ENCODE results near the gene FOXRED2.

The FOXRED2 gene

GRCh38 chr22:36510384-36510783, 3.5 kb upstream of the FOXRED2 start:
- H2AFZ ChIP-seq (ENCODE audit: low read depth, low read length), result no peak overlapping the region
- H3K4me3 ChIP-seq (ENCODE audit: low read length), result no peak overlapping the region
- peaks cover 10% of the 10 kb centered on the region; the same call in 1 of the 2 replicates for H3K4me1 ChIP-seq (ENCODE audit: low read length)
- H3K9me3 ChIP-seq (ENCODE audit: insufficient read depth, low read length), result no peaks in the 10 kb centered on the region
- H3K36me3 ChIP-seq (replicated peaks; ENCODE audit: low read depth, low read length), result peaks cover 45% of the 10 kb centered on the region
- H3K79me2 ChIP-seq (ENCODE audit: low read length), result peaks cover 8% of the 10 kb centered on the region
- TF ChIP-seq EZH2phosphoT487 (IDR thresholded peaks at IDR 0.05; ENCODE audit: low read depth), result no peak
- 0 out of 2 replicates have a peak, but pooled peaks cover 4% of the 10 kb centered on the region for H4K20me1 ChIP-seq (ENCODE audit: insufficient read depth, low read length)
- no peak overlapping the region for H3K9ac ChIP-seq (ENCODE audit: low read length)
- H3K4me2 ChIP-seq (ENCODE audit: low read length), result no peak overlapping the region
- H3K27ac ChIP-seq (ENCODE audit: low read length), result no peak overlapping the region
- H3K27me3 ChIP-seq (ENCODE audit: low read depth, low read length), result no peaks in the 10 kb centered on the region

- Histone ChIP-seq H3K79me2 (ENCODE audit: low read length) (peaks cover 14% of the 10 kb centered on the region), H3K9me3 (ENCODE audit: insufficient read depth, low read length) (no peaks in the 10 kb centered on the region), H4K20me1 (ENCODE audit: insufficient read depth, low read length) (0 out of 2 replicates have a peak, but pooled peaks cover 4% of the 10 kb centered on the region), H3K27me3 (ENCODE audit: low read depth, low read length) (no peaks in the 10 kb centered on the region), H3K36me3 (replicated peaks; ENCODE audit: low read depth, low read length) (peaks cover 24% of the 10 kb centered on the region), H2AFZ (ENCODE audit: low read depth, low read length) (0 out of 2 replicates have a peak overlapping the region, but pooled peaks have one; percentile 24), H3K27ac (ENCODE audit: low read length) (peak overlapping the region; percentile 6; the same call in 1 of the 2 replicates), H3K4me1 (ENCODE audit: low read length) (peaks cover 10% of the 10 kb centered on the region; the same call in 1 of the 2 replicates), H3K4me2 (ENCODE audit: low read length) (peak overlapping the region; percentile 69), H3K9ac (ENCODE audit: low read length) (peak overlapping the region; percentile 55; the same call in 1 of the 2 replicates), H3K4me3 (ENCODE audit: low read length) (peak overlapping the region; percentile 81)
- TF ChIP-seq EZH2phosphoT487 (IDR thresholded peaks at IDR 0.05; ENCODE audit: low read depth) (no peak), CTCF (IDR thresholded peaks at IDR 0.05; ENCODE audit: low read depth, low read length) (no peak)
Observed at GRCh38 chr22:36507518-36508010, 724 bp upstream of the FOXRED2 start.

GRCh38 chr22:36505998-36506635, 723 bp downstream of the FOXRED2 start:
- peak overlapping the region; percentile 55 for H3K9ac ChIP-seq (ENCODE audit: low read length)
- H3K79me2 ChIP-seq (ENCODE audit: low read length), result peaks cover 14% of the 10 kb centered on the region
- H3K9me3 ChIP-seq (ENCODE audit: insufficient read depth, low read length), result no peaks in the 10 kb centered on the region
- H3K4me2 ChIP-seq (ENCODE audit: low read length), result peak overlapping the region; percentile 69
- peaks cover 13% of the 10 kb centered on the region for H3K36me3 ChIP-seq (replicated peaks; ENCODE audit: low read depth, low read length)
- H3K27ac ChIP-seq (ENCODE audit: low read length), result peak overlapping the region; percentile 48
- 0 out of 2 replicates have a peak overlapping the region, but pooled peaks have one; percentile 53 for H2AFZ ChIP-seq (ENCODE audit: low read depth, low read length)
- no peaks in the 10 kb centered on the region for H3K27me3 ChIP-seq (ENCODE audit: low read depth, low read length)
- H3K4me1 ChIP-seq (ENCODE audit: low read length), result peaks cover 10% of the 10 kb centered on the region; the same call in 1 of the 2 replicates
- no peaks in the 10 kb centered on the region for H4K20me1 ChIP-seq (ENCODE audit: insufficient read depth, low read length)
- H3K4me3 ChIP-seq (ENCODE audit: low read length), result peak overlapping the region; percentile 81
- no peak for TF ChIP-seq EZH2phosphoT487 (IDR thresholded peaks at IDR 0.05; ENCODE audit: low read depth)
- TF ChIP-seq CTCF (IDR thresholded peaks at IDR 0.05; ENCODE audit: low read depth, low read length), result no peak

GRCh38 chr22:36497910-36498665, 8.8 kb downstream of the FOXRED2 start:
- Histone ChIP-seq H3K9ac (ENCODE audit: low read length) (no peak overlapping the region), H3K4me3 (ENCODE audit: low read length) (no peak overlapping the region), H3K9me3 (ENCODE audit: insufficient read depth, low read length) (no peaks in the 10 kb centered on the region), H3K79me2 (ENCODE audit: low read length) (no peaks in the 10 kb centered on the region), H3K4me1 (ENCODE audit: low read length) (peaks cover 14% of the 10 kb centered on the region), H3K4me2 (ENCODE audit: low read length) (no peak overlapping the region), H4K20me1 (ENCODE audit: insufficient read depth, low read length) (no peaks in the 10 kb centered on the region), H3K36me3 (replicated peaks; ENCODE audit: low read depth, low read length) (peaks cover 3% of the 10 kb centered on the region), H2AFZ (ENCODE audit: low read depth, low read length) (no peak overlapping the region), H3K27ac (ENCODE audit: low read length) (no peak overlapping the region), H3K27me3 (ENCODE audit: low read depth, low read length) (no peaks in the 10 kb centered on the region)
- 0 out of 2 replicates have a peak, but pooled peaks have one; percentile 6 for TF ChIP-seq CTCF (IDR thresholded peaks at IDR 0.05; ENCODE audit: low read depth, low read length)
- TF ChIP-seq EZH2phosphoT487 (IDR thresholded peaks at IDR 0.05; ENCODE audit: low read depth), result no peak

All from OCI-LY3 (cell line).